Measurements from ENCODE around the gene VPS13D. TPM values are rescaled to one million over a fixed set of nuclear protein-coding genes. Genes with fewer than 3 reads are reported as not detected.
A peak's percentile ranks its signal among the peaks of the same experiment; 100 is the strongest.

The VPS13D gene
- total and polyA plus RNA-seq, 10 of the 15 experiments (the other 5 are each of a cell fraction or from before 2014, with no cell fraction given): 1.4 to 16.9 (median 8.5) TPM

DNA sequence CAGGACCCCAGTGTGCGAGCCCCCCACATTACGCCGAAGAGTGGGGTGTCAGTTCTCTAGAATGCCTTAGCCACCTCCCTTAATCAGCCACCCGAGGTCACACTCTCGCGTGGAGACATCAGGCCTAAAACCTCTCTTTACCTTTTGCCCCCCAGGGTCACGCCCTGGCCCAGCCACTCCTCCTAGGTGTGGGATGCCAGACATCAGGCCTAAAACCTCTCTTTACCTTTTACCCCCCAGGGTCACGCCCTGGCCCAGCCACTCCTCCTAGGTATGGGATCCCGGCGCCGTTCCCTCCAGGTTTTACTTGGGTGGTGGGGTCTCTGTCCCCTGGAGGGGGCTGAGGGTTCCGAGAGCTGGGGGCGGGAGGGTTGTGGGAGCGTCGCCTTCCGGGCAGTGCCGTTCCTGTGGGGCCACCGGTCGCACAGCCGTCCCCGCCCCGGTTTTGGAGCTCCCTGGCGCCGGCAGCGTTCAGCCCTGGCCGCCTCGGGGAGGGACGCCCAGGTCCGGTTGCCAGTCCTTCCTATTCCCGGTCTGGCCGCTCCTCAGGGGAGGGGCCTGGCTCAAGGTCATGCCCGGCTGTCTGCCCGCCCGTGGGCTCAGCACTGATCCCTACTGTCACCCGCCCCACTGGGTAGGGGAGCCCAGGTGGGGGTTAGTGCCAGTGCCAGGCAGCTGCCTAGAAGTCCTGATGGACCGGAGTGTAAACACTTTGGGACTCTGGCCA lies 882 bp downstream of the VPS13D start (continued):
- TF ChIP-seq EGR1 (IDR thresholded peaks at IDR 0.05; ENCODE audit: borderline replicate concordance in 1 of 2, low read depth in 2 of 2, low read length in 2 of 2) (no peak), MYC (IDR thresholded peaks at IDR 0.05; ENCODE audit: insufficient read depth, insufficient read length, insufficient replicate concordance, low read length, severe bottlenecking) (no peak), ZNF217 (IDR thresholded peaks at IDR 0.05) (no peak), HDGF (IDR thresholded peaks at IDR 0.05) (no peak), RBBP5 (conservative IDR thresholded peaks at IDR 0.05) (no peak), ZNF622 (IDR thresholded peaks at IDR 0.05) (no peak), CEBPB (IDR thresholded peaks at IDR 0.05; ENCODE audit: borderline replicate concordance in 1 of 2, low read depth in 2 of 2, low read length in 2 of 2) (no peak), EZH2 (IDR thresholded peaks at IDR 0.05; ENCODE audit: borderline replicate concordance, control insufficient read depth, low read depth, low read length) (no peak)
- TF ChIP-seq, protein P1, sequence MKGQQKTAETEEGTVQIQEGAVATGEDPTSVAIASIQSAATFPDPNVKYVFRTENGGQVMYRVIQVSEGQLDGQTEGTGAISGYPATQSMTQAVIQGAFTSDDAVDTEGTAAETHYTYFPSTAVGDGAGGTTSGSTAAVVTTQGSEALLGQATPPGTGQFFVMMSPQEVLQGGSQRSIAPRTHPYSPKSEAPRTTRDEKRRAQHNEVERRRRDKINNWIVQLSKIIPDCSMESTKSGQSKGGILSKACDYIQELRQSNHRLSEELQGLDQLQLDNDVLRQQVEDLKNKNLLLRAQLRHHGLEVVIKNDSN (IDR thresholded peaks at IDR 0.05; ENCODE audit: borderline replicate concordance, extremely low read length, insufficient read depth, low read depth, low read length): no peak

DNA sequence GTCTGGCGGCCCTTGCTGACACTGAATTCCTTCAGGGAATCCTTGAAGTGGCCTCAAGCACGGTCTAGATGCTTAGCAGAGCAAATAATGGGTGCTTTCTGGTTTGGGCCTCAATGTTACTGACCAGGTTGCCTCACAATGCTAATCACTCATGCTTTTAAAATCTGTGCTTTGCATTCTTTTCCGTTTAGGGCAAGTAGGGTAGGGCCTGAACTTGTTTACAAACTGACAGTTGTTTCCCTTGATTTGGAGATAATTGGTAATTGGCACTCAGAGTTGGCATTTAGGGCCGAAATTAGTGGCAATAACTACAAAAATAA lies 1.4 kb downstream of the VPS13D start:
- ChIA-PET SMC1A (ENCODE audit: uncharacterized antibody, unreplicated experiment) (interaction anchor here (1.3 kb wide), 1 partner anchor 23 kb away, joined by 3 read pairs; no protein-coding TSS in a partner anchor), POLR2A (no interaction called here), CTCF (interaction anchor here (1.0 to 2.1 kb wide), 2 partner anchors 9 to 107 kb away, joined by 3 to 8 read pairs; no protein-coding TSS in a partner anchor), RAD21 (ENCODE audit: unreplicated experiment) (interaction anchor here (1.0 kb wide), 1 partner anchor 107 kb away, joined by 3 read pairs; no protein-coding TSS in a partner anchor)
- Histone ChIP-seq H3K4me2 (ENCODE audit: control insufficient read depth, insufficient read depth) (peak overlapping the region; percentile 56), H3K9ac (ENCODE audit: control insufficient read depth, insufficient read depth, low read length) (peak overlapping the region; percentile 74; the same call in 1 of the 2 replicates), H3K27me3 (replicated peaks in 1 of 2; ENCODE audit: control insufficient read depth in 2 of 2, insufficient read depth in 2 of 2, low read length in 1 of 2) (no peaks in the 10 kb centered on the region), H3K36me3 (ENCODE audit: control insufficient read depth in 2 of 2, insufficient read depth in 2 of 2, low read length in 1 of 2) (peaks cover 0 to 1% of the 10 kb centered on the region in 2 experiments; a peak in 1 of 4 replicates), H3K4me3 (peak overlapping the region; percentile 88), H3K79me2 (ENCODE audit: control insufficient read depth, insufficient read depth, low read length) (peaks cover 13% of the 10 kb centered on the region), H3K4me1 (ENCODE audit: control insufficient read depth, insufficient read depth, low read length) (no peaks in the 10 kb centered on the region), H2AFZ (ENCODE audit: control insufficient read depth, low read depth, low read length) (no peak overlapping the region), H3K9me3 (replicated peaks; ENCODE audit: control insufficient read depth, insufficient read depth, low read length) (no peaks in the 10 kb centered on the region), H3K27ac (ENCODE audit: control insufficient read depth, insufficient read depth) (no peak overlapping the region), H4K20me1 (ENCODE audit: control insufficient read depth, insufficient read depth) (no peaks in the 10 kb centered on the region)
- 16% methylated on average over 4 of the region's 4 CpGs for WGBS (ENCODE audit: insufficient coverage, insufficient replicate concordance, low lambda C conversion rate, missing lambda C conversion rate)
- TF ChIP-seq RFX5 (IDR thresholded peaks at IDR 0.05; ENCODE audit: low read depth, low read length) (no peak), IKZF1 (conservative IDR thresholded peaks at IDR 0.05) (no peak), POLR2AphosphoS5 (IDR thresholded peaks at IDR 0.05; ENCODE audit: low read length) (no peak), TBL1XR1 (IDR thresholded peaks at IDR 0.05; ENCODE audit: low read depth, low read length) (no peak), RAD21 (IDR thresholded peaks at IDR 0.05; ENCODE audit: insufficient read depth, low read depth, low read length) (no peak), CREM (IDR thresholded peaks at IDR 0.05; ENCODE audit: low read depth) (no peak), MEF2A (IDR thresholded peaks at IDR 0.05; ENCODE audit: insufficient read depth, low read depth, low read length) (no peak), NFXL1 (IDR thresholded peaks at IDR 0.05; ENCODE audit: borderline replicate concordance) (no peak)
- in situ Hi-C loops (cut with MboI) (no loop called here), intact Hi-C loops (cut with micrococcal nuclease; ENCODE audit: unreplicated experiment) (no loop called here)
- no peak for DNase-seq (ENCODE audit: low read depth, low spot score)
- FAIRE-seq: no peak
- no TSS peak for BruUV-seq (replicated peaks)
- no peak for ATAC-seq
